Gastrocnemius medialis (tissue), 4 donors: ENCODE measurements around the gene CLDN7.

Source experiments
- CTCF ChIP-seq, 5 experiments: fragments of 450-650 bp in 3 of 5; fragments of 200-600 bp in 2 of 5; sonication (generic) in 2 of 5; IDR thresholded peaks in 4 of 5; conservative IDR thresholded peaks in 1 of 5; 1 replicate in 4 of 5; 2 replicates in 1 of 5; pipeline ENCODE4 v1.5.1; 2016 to 2019; ENCODE audit warnings: antibody characterized with exemption in 5 of 5, mild to moderate bottlenecking in 3 of 5, moderate library complexity in 3 of 5
- POLR2A ChIP-seq, 2 donors: fragments of 450-650 bp; IDR thresholded peaks; one replicate each; pipeline ENCODE4 v1.6.1; 2017; ENCODE audit warnings: antibody characterized with exemption in 2 of 2, mild to moderate bottlenecking in 2 of 2, moderate library complexity in 2 of 2

- TF ChIP-seq CTCF (IDR thresholded peaks at IDR 0.05 in 4 of 5, conservative IDR thresholded peaks at IDR 0.05 in 1 of 5), result no peak
- TF ChIP-seq POLR2A (IDR thresholded peaks at IDR 0.05), result no peak
Measured at GRCh38 chr17:7304179-7304578, 41.9 kb upstream of the CLDN7 start.
